ENCODE results near the gene CD36. TPM values are rescaled to one million over a fixed set of nuclear protein-coding genes. Genes with fewer than 3 reads are reported as not detected.

Gene CD36
- total and polyA plus RNA-seq, 10 of the 15 experiments (the other 5 are each of a cell fraction or from before 2014, with no cell fraction given): 0.20 to 283 (median 172) TPM

DNA sequence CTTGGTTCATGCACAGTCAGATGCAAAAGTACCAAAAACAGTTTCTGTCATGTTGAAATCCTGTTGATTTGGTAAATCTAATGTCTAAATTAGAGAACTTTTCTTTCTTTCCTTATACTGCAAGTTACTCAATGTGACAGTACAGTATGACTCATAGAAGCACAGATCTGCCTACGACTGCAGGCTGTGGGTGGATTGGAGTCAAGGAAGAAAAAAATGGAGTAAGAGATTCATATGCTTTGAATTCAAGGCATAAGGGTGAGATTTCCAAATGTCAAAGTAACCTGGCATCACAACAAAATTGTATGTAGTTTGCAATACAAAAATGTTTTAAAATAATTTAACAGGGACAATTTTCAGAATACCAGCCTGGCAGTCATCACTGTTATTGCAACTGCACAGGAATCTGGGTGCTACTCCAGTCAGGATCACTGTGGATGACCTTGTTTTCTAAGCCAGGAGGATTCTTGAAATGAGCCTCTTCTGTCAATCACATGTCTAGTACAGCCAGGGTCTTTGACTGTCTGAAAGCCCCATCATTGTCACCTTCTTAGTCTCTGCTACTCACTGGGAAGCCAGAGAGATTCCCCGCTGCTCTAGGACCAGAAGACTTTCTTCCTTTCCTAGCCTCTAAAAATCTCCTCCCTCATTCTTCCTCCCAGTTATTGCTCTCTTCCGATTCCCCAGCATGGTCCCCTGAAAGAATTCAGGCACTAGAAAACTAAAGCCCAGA, 83.6 kb downstream of the CD36 start (continued):
- TF ChIP-seq, protein P1, sequence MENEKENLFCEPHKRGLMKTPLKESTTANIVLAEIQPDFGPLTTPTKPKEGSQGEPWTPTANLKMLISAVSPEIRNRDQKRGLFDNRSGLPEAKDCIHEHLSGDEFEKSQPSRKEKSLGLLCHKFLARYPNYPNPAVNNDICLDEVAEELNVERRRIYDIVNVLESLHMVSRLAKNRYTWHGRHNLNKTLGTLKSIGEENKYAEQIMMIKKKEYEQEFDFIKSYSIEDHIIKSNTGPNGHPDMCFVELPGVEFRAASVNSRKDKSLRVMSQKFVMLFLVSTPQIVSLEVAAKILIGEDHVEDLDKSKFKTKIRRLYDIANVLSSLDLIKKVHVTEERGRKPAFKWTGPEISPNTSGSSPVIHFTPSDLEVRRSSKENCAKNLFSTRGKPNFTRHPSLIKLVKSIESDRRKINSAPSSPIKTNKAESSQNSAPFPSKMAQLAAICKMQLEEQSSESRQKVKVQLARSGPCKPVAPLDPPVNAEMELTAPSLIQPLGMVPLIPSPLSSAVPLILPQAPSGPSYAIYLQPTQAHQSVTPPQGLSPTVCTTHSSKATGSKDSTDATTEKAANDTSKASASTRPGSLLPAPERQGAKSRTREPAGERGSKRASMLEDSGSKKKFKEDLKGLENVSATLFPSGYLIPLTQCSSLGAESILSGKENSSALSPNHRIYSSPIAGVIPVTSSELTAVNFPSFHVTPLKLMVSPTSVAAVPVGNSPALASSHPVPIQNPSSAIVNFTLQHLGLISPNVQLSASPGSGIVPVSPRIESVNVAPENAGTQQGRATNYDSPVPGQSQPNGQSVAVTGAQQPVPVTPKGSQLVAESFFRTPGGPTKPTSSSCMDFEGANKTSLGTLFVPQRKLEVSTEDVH (IDR thresholded peaks at IDR 0.05; ENCODE audit: low read depth, partially characterized antibody): no peak

DNA sequence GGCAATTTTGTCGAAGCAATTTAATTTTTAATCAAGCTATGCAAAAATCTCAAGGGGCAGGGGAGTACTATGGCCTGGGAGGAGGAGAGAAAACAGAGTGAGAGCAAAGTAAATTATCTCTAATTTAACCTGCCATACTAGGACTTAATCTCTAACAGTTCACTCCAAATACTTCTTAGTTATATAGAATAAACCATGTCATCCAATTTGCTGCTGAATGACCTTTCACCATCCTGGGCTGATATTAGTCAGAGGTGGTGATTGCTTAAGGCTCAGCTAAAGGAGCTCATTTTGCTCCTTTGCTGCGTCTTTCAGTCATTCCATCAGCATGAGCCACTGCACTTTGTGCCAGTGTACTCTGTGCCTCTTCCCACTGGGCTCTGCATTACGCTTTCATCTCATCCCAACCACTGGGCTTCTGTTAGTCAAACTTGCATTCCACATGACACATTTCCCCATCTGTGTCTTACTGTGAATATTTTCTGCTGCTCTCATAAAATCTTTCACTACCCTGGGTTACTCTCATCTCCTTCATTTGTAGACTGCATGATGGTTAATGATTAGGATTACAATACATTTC, 84.3 kb downstream of the CD36 start:
- POLR2A ChIA-PET: no interaction called here
- in situ Hi-C loops (cut with MboI) (no loop called here), intact Hi-C loops (cut with micrococcal nuclease; ENCODE audit: unreplicated experiment) (loop anchor here (5.0 kb wide), 1 partner anchor 50 kb away; no protein-coding TSS in a partner anchor)
- no peaks in the 10 kb centered on the region for H4K20me1 ChIP-seq (ENCODE audit: control insufficient read depth, insufficient read depth)
- BruUV-seq (replicated peaks): no TSS peak
- DNase-seq (ENCODE audit: low read depth, low spot score) (no peak), ATAC-seq (no peak), FAIRE-seq (no peak)
- H3K4me3 ChIP-seq: no peak overlapping the region
- no peaks in the 10 kb centered on the region for H3K4me1 ChIP-seq (ENCODE audit: control insufficient read depth, insufficient read depth, low read length)
- no peaks in the 10 kb centered on the region for H3K79me2 ChIP-seq (ENCODE audit: control insufficient read depth, insufficient read depth, low read length)
- TF ChIP-seq EZH2 (IDR thresholded peaks at IDR 0.05; ENCODE audit: borderline replicate concordance, control insufficient read depth, low read depth, low read length) (no peak), CREM (IDR thresholded peaks at IDR 0.05; ENCODE audit: low read depth) (no peak), ZNF207 (IDR thresholded peaks at IDR 0.05; ENCODE audit: borderline replicate concordance) (no peak), YY1 (IDR thresholded peaks at IDR 0.05; ENCODE audit: low read depth, low read length) (no peak), IKZF2 (IDR thresholded peaks at IDR 0.05) (no peak), FOS (IDR thresholded peaks at IDR 0.05; ENCODE audit: borderline replicate concordance, extremely low read depth, insufficient read length) (no peak), NFIC (IDR thresholded peaks at IDR 0.05; ENCODE audit: low read depth, low read length) (no peak), TCF3 (IDR thresholded peaks at IDR 0.05; ENCODE audit: borderline replicate concordance, insufficient read depth, low read depth, low read length) (no peak)
- TF ChIP-seq, protein P2, sequence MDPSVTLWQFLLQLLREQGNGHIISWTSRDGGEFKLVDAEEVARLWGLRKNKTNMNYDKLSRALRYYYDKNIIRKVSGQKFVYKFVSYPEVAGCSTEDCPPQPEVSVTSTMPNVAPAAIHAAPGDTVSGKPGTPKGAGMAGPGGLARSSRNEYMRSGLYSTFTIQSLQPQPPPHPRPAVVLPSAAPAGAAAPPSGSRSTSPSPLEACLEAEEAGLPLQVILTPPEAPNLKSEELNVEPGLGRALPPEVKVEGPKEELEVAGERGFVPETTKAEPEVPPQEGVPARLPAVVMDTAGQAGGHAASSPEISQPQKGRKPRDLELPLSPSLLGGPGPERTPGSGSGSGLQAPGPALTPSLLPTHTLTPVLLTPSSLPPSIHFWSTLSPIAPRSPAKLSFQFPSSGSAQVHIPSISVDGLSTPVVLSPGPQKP (IDR thresholded peaks at IDR 0.05; ENCODE audit: low read depth, low read length): no peak
- CTCF ChIA-PET: interaction anchor here (0.6 kb wide), 1 partner anchor 25 kb away, joined by 3 read pairs; no protein-coding TSS in a partner anchor
- H3K4me2 ChIP-seq (ENCODE audit: control insufficient read depth, insufficient read depth): no peak overlapping the region
- RAD21 ChIA-PET (ENCODE audit: unreplicated experiment): interaction anchor here (1.1 kb wide), 1 partner anchor 34 kb away, joined by 4 read pairs; no protein-coding TSS in a partner anchor
- 15% methylated on average over 3 of the region's 3 CpGs for WGBS (ENCODE audit: insufficient coverage, insufficient replicate concordance, low lambda C conversion rate, missing lambda C conversion rate)
- no peaks in the 10 kb centered on the region for H3K27me3 ChIP-seq (replicated peaks in 1 of 2; ENCODE audit: control insufficient read depth in 2 of 2, insufficient read depth in 2 of 2, low read length in 1 of 2)
- no peaks in the 10 kb centered on the region for H3K36me3 ChIP-seq (ENCODE audit: control insufficient read depth in 2 of 2, insufficient read depth in 2 of 2, low read length in 1 of 2)
- no peaks in the 10 kb centered on the region for H3K9me3 ChIP-seq (replicated peaks; ENCODE audit: control insufficient read depth, insufficient read depth, low read length)
- H3K27ac ChIP-seq (ENCODE audit: control insufficient read depth, insufficient read depth): no peak overlapping the region
- no peak overlapping the region for H2AFZ ChIP-seq (ENCODE audit: control insufficient read depth, low read depth, low read length)
- no peak overlapping the region for H3K9ac ChIP-seq (ENCODE audit: control insufficient read depth, insufficient read depth, low read length)
- SMC1A ChIA-PET (ENCODE audit: uncharacterized antibody, unreplicated experiment): no interaction called here
